Left lung (tissue), 10 donors: ENCODE results near the gene GOLGA2. TPM values are rescaled to one million over a fixed set of nuclear protein-coding genes. Genes with fewer than 3 reads are reported as not detected.

ENCODE experiments used
- ATAC-seq: fragments of 200-7000 bp; cut with Tn5 transposase; one replicate; pipeline ENCODE4 v1.9.1; 2020; ENCODE audit warnings: moderate library complexity
- DNase-seq, 4 donors: peaks; one replicate each; pipeline ENCODE4 v3.0.0-alpha.2; 2013 to 2020
- H3K27ac ChIP-seq, 2 donors: fragments of 200-600 bp; sonication (generic) in 1 of 2; one replicate each; pipeline versions ENCODE4 v1.5.0 to v1.8.0; 2020 to 2021
- H3K27me3 ChIP-seq, 2 donors: fragments of 200-600 bp; sonication (generic) in 1 of 2; one replicate each; pipeline versions ENCODE4 v1.5.0 to v1.8.0; 2020 to 2021
- H3K36me3 ChIP-seq, 2 donors: fragments of 200-600 bp; sonication (generic) in 1 of 2; one replicate each; pipeline versions ENCODE4 v1.5.0 to v1.8.0; 2020 to 2021
- H3K4me1 ChIP-seq, 2 donors: fragments of 200-600 bp; one replicate each; pipeline ENCODE4 v1.8.0; 2021
- H3K4me3 ChIP-seq, 2 donors: fragments of 200-600 bp; sonication (generic) in 1 of 2; one replicate each; pipeline versions ENCODE4 v1.5.0 to v1.8.0; 2020 to 2021; ENCODE audit warnings: mild to moderate bottlenecking in 1 of 2
- H3K9me3 ChIP-seq, 2 donors: fragments of 200-600 bp; sonication (generic) in 1 of 2; one replicate each; pipeline versions ENCODE4 v1.5.0 to v1.8.0; 2020 to 2021
- intact Hi-C, 2 donors: fragments of 100-400 bp; cut with DNase I; formaldehyde crosslinking; loops; one replicate each; pipeline versions ENCODE4 v1.11.2 to v1.14.2; 2022
- microRNA-seq, 2 donors: library from miRNA; unstranded; fragments of <30 nt; microRNA quantifications; one replicate each; pipeline ENCODE4, GENCODE V29; 2019
- polyA plus RNA-seq, 6 donors: library from polyadenylated mRNA; unstranded; fragments of 120-200 nt; gene quantifications; one replicate each; pipeline ENCODE4 v1.2.1, GENCODE V29; 2013; ENCODE audit not compliant: insufficient read length in 6 of 6
- total RNA-seq, 2 donors: library from RNA; stranded (reverse); fragmentation: NEBNext Ultra II Directional; extraction: Animal tissue kit (Norgen Biotek cat#: 25700); gene quantifications; one replicate each; pipeline ENCODE4 v1.2.1, GENCODE V29; 2021
- TF ChIP-seq, protein P1 (sequence below), 2 donors: fragments of 200-600 bp; sonication (generic) in 1 of 2; IDR thresholded peaks; one replicate each; pipeline versions ENCODE4 v1.5.0 to v1.8.0; 2021; ENCODE audit warnings: antibody characterized with exemption in 2 of 2
- donor health status: DM: no; HTN: yes; CAD: no.
- donor health status: DM: no; HTN: no; CAD: no.

GOLGA2 gene
- total and polyA plus RNA-seq, 8 donors = 97.2 to 163 (median 117) TPM

DNA sequence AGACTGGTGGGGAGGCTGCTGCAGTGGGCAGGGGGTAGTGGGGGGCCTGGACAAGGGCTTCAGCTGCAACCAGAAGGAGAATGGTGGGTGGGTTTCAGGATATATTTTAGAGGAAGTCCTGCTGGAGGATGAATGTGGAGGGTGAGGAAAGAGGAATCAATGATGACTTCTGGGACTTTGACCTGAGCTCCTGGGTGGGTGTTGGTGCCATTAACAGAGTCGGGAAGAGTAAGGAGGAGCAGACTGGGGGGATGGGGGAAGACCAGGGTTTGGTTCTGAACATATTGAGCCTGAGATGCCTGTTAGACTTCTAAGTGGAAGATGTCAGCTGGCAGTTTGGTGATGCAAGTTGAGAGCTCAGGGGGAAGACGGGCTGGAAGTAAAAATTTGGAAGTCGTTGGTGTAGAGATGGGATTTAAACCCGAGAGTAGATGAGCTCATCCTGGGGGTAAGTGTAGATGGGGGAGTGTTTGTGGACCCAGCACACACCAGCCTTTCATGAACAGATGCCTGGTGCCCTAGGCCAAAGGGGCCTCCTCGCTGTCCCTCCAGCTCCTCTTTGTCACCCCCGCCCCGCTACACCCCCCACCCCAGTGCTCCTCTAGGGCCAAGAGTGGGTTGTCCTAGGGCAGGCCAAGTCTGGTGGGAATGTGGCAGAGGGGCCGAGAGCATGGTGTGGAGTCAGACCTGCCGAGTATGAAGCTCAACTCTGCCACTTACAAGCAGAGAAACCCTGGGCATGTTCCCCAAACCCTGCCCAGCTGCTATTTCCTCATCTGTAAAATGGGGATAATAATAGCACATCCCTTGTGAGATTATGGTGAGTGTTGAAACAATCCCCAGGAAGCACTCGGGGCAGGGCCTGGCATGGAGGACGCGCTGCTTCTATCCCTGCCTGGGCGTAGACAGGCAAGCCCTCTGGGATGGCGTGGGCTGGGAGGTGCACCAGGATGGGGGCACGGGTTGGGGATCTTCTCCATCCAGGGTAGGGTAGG, 68.6 kb downstream of the GOLGA2 start:
- Histone ChIP-seq H3K27ac (no peak overlapping the region), H3K27me3 (peaks cover 8 to 65% of the 10 kb centered on the region in 2 donors), H3K4me1 (peaks cover 0 to 21% of the 10 kb centered on the region in 2 donors), H3K36me3 (no peaks in the 10 kb centered on the region), H3K9me3 (no peaks in the 10 kb centered on the region), H3K4me3 (no peak overlapping the region)
- no peak for DNase-seq
- intact Hi-C loops = no loop called here
- no peak for ATAC-seq
- TF ChIP-seq, protein P1, sequence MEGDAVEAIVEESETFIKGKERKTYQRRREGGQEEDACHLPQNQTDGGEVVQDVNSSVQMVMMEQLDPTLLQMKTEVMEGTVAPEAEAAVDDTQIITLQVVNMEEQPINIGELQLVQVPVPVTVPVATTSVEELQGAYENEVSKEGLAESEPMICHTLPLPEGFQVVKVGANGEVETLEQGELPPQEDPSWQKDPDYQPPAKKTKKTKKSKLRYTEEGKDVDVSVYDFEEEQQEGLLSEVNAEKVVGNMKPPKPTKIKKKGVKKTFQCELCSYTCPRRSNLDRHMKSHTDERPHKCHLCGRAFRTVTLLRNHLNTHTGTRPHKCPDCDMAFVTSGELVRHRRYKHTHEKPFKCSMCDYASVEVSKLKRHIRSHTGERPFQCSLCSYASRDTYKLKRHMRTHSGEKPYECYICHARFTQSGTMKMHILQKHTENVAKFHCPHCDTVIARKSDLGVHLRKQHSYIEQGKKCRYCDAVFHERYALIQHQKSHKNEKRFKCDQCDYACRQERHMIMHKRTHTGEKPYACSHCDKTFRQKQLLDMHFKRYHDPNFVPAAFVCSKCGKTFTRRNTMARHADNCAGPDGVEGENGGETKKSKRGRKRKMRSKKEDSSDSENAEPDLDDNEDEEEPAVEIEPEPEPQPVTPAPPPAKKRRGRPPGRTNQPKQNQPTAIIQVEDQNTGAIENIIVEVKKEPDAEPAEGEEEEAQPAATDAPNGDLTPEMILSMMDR (IDR thresholded peaks at IDR 0.05) = no peak

DNA sequence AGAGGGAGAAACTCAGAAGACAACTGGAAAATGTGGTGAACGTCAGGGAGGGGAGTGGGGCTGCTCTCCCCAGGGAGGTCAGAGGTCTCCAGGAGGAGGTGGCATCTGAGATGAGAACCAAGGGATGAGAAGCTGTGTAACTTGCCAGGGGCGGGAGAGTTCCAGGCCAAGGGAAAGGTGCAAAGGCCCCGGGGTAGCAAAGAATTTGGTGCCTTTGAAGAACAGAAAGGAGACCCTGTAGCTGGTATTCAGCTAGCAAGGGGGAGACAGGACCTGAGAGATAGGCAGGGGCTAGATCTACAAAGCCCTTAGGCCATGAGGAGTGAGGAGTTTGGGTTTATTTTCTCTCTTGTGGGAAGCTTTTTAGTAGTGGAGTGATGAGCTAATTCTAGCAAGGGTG, 69.3 kb downstream of the GOLGA2 start:
- Histone ChIP-seq H3K27ac (no peak overlapping the region), H3K4me1 (peaks cover 0 to 21% of the 10 kb centered on the region in 2 donors), H3K36me3 (no peaks in the 10 kb centered on the region), H3K9me3 (no peaks in the 10 kb centered on the region), H3K4me3 (no peak overlapping the region), H3K27me3 (peaks cover 8 to 58% of the 10 kb centered on the region in 2 donors)
- intact Hi-C loops = no loop called here
- TF ChIP-seq, protein P1 (IDR thresholded peaks at IDR 0.05) = no peak
- DNase-seq (no peak), ATAC-seq (no peak)

Small RNAs within 50 kb of the gene (microRNA-seq; reads per million reads assigned to microRNA genes)
- gene MIR199B = 3,171 to 4,255 reads per million in 2 donors
- 1.4 to 1.7 reads per million in 2 donors for gene MIR3154

Other genes with a start within 250 kb of the GOLGA2 start
- 1 to 10 TPM; 7.7 to 8.0 TPM for gene NAIF1, start 208.7 kb downstream of the GOLGA2 start, total RNA-seq
- 10 to 100 TPM in 3 of 6 donors, 1 to 10 TPM in 3; 8.2 to 11.5 (median 9.9) TPM for gene NAIF1, start 208.7 kb downstream of the GOLGA2 start, polyA plus RNA-seq
- 10 to 100 TPM; 19.5 to 21.0 TPM for gene SLC25A25, start 207.8 kb downstream of the GOLGA2 start, total RNA-seq
- gene SLC25A25, start 207.8 kb downstream of the GOLGA2 start, polyA plus RNA-seq = 10 to 100 TPM in 5 of 6 donors, 1 to 10 TPM in 1; 9.8 to 16.3 (median 13.6) TPM
- gene PTGES2, start 148.3 kb downstream of the GOLGA2 start, total RNA-seq = 10 to 100 TPM; 34.8 to 56.9 TPM
- 10 to 100 TPM; 25.8 to 45.6 (median 35.9) TPM for gene PTGES2, start 148.3 kb downstream of the GOLGA2 start, polyA plus RNA-seq
- gene LCN2, start 126.6 kb downstream of the GOLGA2 start, total RNA-seq = 100 to 1,000 TPM in 1 of 2 donors, 10 to 100 TPM in 1; 37.7 to 155 TPM
- gene LCN2, start 126.6 kb downstream of the GOLGA2 start, polyA plus RNA-seq = 1 to 10 TPM; 1.3 to 3.1 (median 1.8) TPM
- gene BBLN, start 115.7 kb downstream of the GOLGA2 start, total RNA-seq = 10 to 100 TPM; 38.4 to 66.0 TPM
- 10 to 100 TPM; 27.1 to 44.3 (median 36.3) TPM for gene BBLN, start 115.7 kb downstream of the GOLGA2 start, polyA plus RNA-seq
- 100 to 1,000 TPM; 102 to 115 TPM for gene CIZ1, start 84.4 kb downstream of the GOLGA2 start, total RNA-seq
- gene CIZ1, start 84.4 kb downstream of the GOLGA2 start, polyA plus RNA-seq = 100 to 1,000 TPM; 140 to 163 (median 148) TPM
- gene DNM1, start 72.6 kb downstream of the GOLGA2 start, total RNA-seq = 10 to 100 TPM in 1 of 2 donors, 1 to 10 TPM in 1; 9.0 to 17.2 TPM
- 10 to 100 TPM; 60.6 to 90.0 (median 65.3) TPM for gene DNM1, start 72.6 kb downstream of the GOLGA2 start, polyA plus RNA-seq
- 10 to 100 TPM; 16.2 to 25.6 TPM for gene SWI5, start 269 bp upstream of the GOLGA2 start, total RNA-seq
- 10 to 100 TPM; 29.9 to 36.9 (median 32.5) TPM for gene SWI5, start 269 bp upstream of the GOLGA2 start, polyA plus RNA-seq
- 10 to 100 TPM; 23.0 to 23.7 TPM for gene TRUB2, start 46.4 kb upstream of the GOLGA2 start, total RNA-seq
- 10 to 100 TPM; 31.8 to 34.6 (median 32.7) TPM for gene TRUB2, start 46.4 kb upstream of the GOLGA2 start, polyA plus RNA-seq
- gene COQ4, start 46.8 kb upstream of the GOLGA2 start, total RNA-seq = 10 to 100 TPM; 35.5 to 36.2 TPM
- gene COQ4, start 46.8 kb upstream of the GOLGA2 start, polyA plus RNA-seq = 10 to 100 TPM; 50.6 to 77.1 (median 65.7) TPM
- gene SLC27A4, start 64.5 kb upstream of the GOLGA2 start, total RNA-seq = 10 to 100 TPM; 32.7 to 33.7 TPM
- gene SLC27A4, start 64.5 kb upstream of the GOLGA2 start, polyA plus RNA-seq = 10 to 100 TPM in 4 of 6 donors, 1 to 10 TPM in 2; 7.6 to 15.9 (median 11.2) TPM
- 10 to 100 TPM; 56.4 to 59.9 TPM for gene URM1, start 95.4 kb upstream of the GOLGA2 start, total RNA-seq
- gene URM1, start 95.4 kb upstream of the GOLGA2 start, polyA plus RNA-seq = 10 to 100 TPM; 55.1 to 66.8 (median 62.3) TPM
- gene CERCAM, start 144.8 kb upstream of the GOLGA2 start, total RNA-seq = 10 to 100 TPM; 35.8 to 79.0 TPM
- gene CERCAM, start 144.8 kb upstream of the GOLGA2 start, polyA plus RNA-seq = 10 to 100 TPM; 43.2 to 54.9 (median 46.7) TPM
- 10 to 100 TPM; 21.0 to 21.1 TPM for gene ODF2, start 180.0 kb upstream of the GOLGA2 start, total RNA-seq
- gene ODF2, start 180.0 kb upstream of the GOLGA2 start, polyA plus RNA-seq = 10 to 100 TPM; 56.7 to 70.3 (median 63.4) TPM
- gene GLE1, start 228.7 kb upstream of the GOLGA2 start, total RNA-seq = 10 to 100 TPM; 21.6 to 27.8 TPM
- 10 to 100 TPM; 27.8 to 31.8 (median 30.0) TPM for gene GLE1, start 228.7 kb upstream of the GOLGA2 start, polyA plus RNA-seq